OCI-LY1 (cell line): ENCODE results near the gene CELSR3.

Experiments used
- EZH2 ChIP-seq: fragments of 200-600 bp; sonication (generic), shearing (Covaris generic); IDR thresholded peaks from 2 replicates; pipeline ENCODE4 v1.8.0; 2017; ENCODE audit warnings: borderline replicate concordance, mixed run types, mild to moderate bottlenecking, antibody characterized with exemption, low read length, moderate library complexity, mixed read lengths
- TF ChIP-seq, protein P1 (sequence below): fragments of 200-600 bp; sonication (generic), shearing (Covaris generic); IDR thresholded peaks from 2 replicates; pipeline ENCODE4 v1.5.1; 2017; ENCODE audit warnings: mild to moderate bottlenecking, antibody characterized with exemption, low read length, moderate library complexity, mixed read lengths

DNA sequence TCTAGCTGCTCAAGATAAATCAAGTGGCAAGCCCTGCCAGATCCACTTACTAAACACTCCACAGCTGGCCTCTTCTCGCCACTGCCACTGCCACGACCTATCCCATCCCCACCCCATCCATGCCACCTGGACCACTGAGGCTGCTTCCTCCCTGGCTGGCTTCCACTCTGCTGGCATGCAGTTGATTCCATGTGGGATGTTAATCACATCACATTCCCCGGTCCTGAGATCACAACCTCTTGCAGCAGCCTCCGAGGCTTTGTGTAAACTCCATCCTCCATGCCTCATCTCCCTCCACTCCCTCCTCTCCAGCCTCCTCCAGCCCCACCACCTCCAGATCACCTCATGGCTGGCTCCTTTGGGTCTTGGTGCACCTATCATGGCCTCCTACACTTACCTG, 15.4 kb upstream of the CELSR3 start:
- TF ChIP-seq, protein P1, sequence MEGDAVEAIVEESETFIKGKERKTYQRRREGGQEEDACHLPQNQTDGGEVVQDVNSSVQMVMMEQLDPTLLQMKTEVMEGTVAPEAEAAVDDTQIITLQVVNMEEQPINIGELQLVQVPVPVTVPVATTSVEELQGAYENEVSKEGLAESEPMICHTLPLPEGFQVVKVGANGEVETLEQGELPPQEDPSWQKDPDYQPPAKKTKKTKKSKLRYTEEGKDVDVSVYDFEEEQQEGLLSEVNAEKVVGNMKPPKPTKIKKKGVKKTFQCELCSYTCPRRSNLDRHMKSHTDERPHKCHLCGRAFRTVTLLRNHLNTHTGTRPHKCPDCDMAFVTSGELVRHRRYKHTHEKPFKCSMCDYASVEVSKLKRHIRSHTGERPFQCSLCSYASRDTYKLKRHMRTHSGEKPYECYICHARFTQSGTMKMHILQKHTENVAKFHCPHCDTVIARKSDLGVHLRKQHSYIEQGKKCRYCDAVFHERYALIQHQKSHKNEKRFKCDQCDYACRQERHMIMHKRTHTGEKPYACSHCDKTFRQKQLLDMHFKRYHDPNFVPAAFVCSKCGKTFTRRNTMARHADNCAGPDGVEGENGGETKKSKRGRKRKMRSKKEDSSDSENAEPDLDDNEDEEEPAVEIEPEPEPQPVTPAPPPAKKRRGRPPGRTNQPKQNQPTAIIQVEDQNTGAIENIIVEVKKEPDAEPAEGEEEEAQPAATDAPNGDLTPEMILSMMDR = no peak
- TF ChIP-seq EZH2 = no peak
